Kidney tubule cell (primary cell): ENCODE results near the gene PPM1D.
"Not testable (repeated sequence)": the region's sequence is repeated elsewhere in the genome, so short reads cannot be mapped to it uniquely, and the experiment has no call there.

Source experiments
- DNase-seq: peaks from one replicate; pipeline ENCODE4 v3.0.0-alpha.2; 2018; ENCODE audit warnings: low spot score

PPM1D gene

GRCh38 chr17:60599620-60600489 is at the start of gene PPM1D:
Gene PPM1D, plus strand, starts transcription at chr17:60600193. Its CDS starts 222 bp downstream, at chr17:60600415.
- DNase-seq = peak; percentile 99

GRCh38 chr17:60552255-60552654 is 47.7 kb upstream of the PPM1D start:
- DNase-seq = not testable (repeated sequence)

- DNase-seq = peak; percentile 79
Observed at GRCh38 chr17:60554377-60554788, 45.6 kb upstream of the PPM1D start.

GRCh38 chr17:60555786-60556185 is 44.2 kb upstream of the PPM1D start:
- DNase-seq = no peak

GRCh38 chr17:60557805-60558204 is 42.2 kb upstream of the PPM1D start:
- peak; percentile 27 for DNase-seq

GRCh38 chr17:60559659-60559994 is 40.4 kb upstream of the PPM1D start:
- no peak for DNase-seq

- no peak for DNase-seq
Observed at GRCh38 chr17:60559995-60560859, 39.8 kb upstream of the PPM1D start.

- DNase-seq = no peak
Observed at GRCh38 chr17:60560860-60561257, 39.1 kb upstream of the PPM1D start.

- DNase-seq = peak; percentile 71
Observed at GRCh38 chr17:60562421-60562820, 37.6 kb upstream of the PPM1D start.

- peak; percentile 77 for DNase-seq
Observed at GRCh38 chr17:60563743-60564142, 36.2 kb upstream of the PPM1D start.

- DNase-seq = no peak
Observed at GRCh38 chr17:60565233-60565632, 34.8 kb upstream of the PPM1D start.

- peak; percentile 92 for DNase-seq
Observed at GRCh38 chr17:60573236-60574051, 26.5 kb upstream of the PPM1D start.

- DNase-seq = peak; percentile 66
Observed at GRCh38 chr17:60577147-60577915, 22.7 kb upstream of the PPM1D start.

GRCh38 chr17:60579090-60579489 is 20.9 kb upstream of the PPM1D start:
- DNase-seq = no peak

- DNase-seq = no peak
Observed at GRCh38 chr17:60579551-60579950, 20.4 kb upstream of the PPM1D start.

GRCh38 chr17:60583008-60583407 is 17.0 kb upstream of the PPM1D start:
- DNase-seq = no peak

GRCh38 chr17:60585887-60586286 is 14.1 kb upstream of the PPM1D start:
- DNase-seq = no peak

GRCh38 chr17:60586288-60586974 is 13.6 kb upstream of the PPM1D start:
- peak; percentile 40 for DNase-seq

- DNase-seq = no peak
Observed at GRCh38 chr17:60590070-60590469, 9.9 kb upstream of the PPM1D start.

GRCh38 chr17:60592750-60593149 is 7.2 kb upstream of the PPM1D start:
- DNase-seq = no peak
